GM12874 (cell line): ENCODE data around the gene SMLR1.

ENCODE experiments used
- CTCF ChIP-seq: IDR thresholded peaks from 2 replicates; pipeline ENCODE4 v1.5.1; 2011; ENCODE audit warnings: low read depth, mild to moderate bottlenecking, control low read depth, low read length, moderate library complexity; ENCODE audit not compliant: insufficient read depth

The SMLR1 gene

DNA sequence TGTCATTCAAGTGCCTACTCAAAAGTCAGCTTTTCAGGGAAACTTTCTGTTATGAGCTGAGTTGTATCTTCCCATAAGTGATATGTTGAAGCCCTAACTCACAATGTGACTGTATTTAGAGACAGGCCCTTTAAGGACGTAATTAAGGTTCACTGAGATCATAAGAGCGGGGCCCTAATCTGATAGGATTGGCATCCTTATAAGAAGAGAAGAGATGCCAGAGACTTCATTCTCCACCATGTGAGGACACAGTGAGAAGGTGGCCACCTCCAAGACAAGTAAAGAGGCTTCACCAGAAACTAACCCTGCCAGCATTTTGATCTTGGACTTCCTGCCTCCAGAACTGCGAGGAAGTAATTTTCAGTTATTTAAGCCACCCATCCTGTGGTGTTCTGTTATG is 12.7 kb upstream of the SMLR1 start:
- no peak for TF ChIP-seq CTCF

- TF ChIP-seq CTCF = no peak
Measured at GRCh38 chr6:130815200-130816071, 11.8 kb upstream of the SMLR1 start.

DNA sequence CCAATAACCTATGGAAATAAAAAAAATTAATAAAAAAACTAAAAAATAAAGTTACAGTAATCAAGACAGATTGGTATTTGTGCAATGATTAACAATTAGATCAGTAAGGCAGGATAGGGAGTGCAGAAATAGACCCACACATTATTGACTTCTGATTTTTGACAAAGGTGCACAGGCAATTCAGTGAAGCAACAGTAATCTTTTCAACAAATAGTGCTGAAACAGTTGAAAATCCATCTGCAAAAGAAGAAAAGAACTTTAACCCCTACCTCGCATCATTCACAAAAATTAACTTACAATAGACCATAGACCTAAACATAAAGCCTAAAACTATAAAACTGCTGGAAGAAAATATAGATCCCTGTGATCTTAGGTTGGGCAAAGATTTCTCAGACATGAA is 4.5 kb upstream of the SMLR1 start:
- TF ChIP-seq CTCF = no peak

DNA sequence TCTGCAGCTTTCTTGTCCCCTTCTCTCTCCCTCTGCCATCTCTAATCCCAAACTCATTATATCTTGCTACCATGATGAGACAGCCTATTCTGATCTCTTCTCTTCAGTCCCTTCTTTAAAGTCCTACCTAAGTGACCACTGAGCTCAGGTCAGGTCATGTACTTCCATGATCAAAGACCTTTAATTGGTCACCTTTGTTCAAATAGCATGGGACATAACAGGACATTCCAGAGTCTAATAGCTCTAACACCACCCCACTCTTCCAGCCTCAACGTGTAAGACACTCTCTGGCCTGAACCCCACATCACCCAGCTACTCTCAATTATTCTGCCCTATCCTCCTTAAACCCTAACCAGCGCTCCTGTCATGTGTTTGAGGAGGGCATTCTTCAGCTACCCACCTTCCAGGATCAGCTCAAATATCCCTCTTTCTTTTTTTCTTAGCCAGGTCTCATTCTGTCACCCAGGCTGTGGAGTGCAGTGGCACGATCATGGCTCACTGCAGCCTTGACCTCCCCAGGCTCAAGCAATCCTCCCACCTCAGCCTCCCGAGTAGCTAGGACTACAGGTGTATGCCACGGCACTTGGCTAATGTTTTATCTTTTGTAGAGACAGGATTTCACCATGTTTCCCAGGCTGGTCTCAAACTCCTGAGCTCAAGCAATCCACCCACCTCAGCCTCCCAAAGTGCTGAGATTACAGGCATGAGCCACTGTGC is 2.1 kb upstream of the SMLR1 start:
- no peak for TF ChIP-seq CTCF

GRCh38 chr6:130825772-130826441 is 1.3 kb upstream of the SMLR1 start:
- no peak for TF ChIP-seq CTCF

- no peak for TF ChIP-seq CTCF
Measured at GRCh38 chr6:130826442-130827246, 562 bp upstream of the SMLR1 start.
